Measurements from ENCODE around the gene EPN1. TPM values are rescaled to one million over a fixed set of nuclear protein-coding genes. Genes with fewer than 3 reads are reported as not detected.

Gene EPN1
- total and polyA plus RNA-seq, 7 donors: 22.8 to 162 (median 54.3) TPM

DNA sequence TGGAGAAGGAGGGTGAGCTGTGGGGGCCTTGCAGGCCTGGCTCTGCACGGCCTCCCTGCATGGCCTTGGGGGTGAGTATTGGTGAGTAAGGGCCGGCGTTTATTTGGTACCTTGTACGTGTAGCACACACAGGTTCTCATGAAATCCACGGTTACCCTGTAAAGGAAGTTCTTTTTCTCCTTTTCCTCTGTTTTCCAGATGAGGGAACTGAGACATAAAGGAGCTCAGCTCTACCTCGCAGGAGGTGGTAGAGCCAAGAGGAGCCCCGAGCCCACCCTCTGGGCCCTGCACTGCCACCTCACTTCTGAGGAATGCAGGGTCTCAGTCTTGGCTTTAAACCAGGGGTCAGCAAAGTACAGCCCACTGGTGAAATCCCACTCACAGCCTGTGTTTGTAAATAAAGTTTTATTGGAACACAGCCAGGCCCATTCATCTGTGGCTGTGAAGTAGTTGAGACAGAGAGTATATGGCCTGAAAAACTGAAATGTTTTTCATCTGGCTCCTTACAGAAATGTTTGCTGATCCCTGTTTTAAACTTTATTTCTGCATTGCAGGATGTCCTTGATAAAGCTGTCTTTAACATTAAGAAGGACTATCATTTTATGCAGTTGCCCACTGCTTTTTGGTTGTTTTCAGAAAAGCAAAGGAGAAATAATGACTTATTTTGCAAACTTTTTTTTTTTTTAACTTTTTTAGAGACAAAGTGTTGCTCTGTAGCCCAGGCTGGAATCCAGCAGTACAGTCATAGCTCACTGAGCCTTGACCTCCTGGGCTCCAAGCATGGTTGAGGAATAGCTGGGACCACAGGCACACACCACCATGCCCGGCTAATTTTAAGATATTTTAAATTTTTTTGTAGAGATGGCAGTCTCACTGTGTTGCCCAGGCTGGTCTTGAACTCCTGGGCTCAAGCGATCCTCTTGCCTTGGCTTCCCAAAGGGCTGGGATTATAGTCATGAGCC, 6.4 kb downstream of the EPN1 start:
- 87 to 93% methylated on average over 9 of the region's 9 CpGs for WGBS, 2 donors
- DNase-seq: no peak
- no peak overlapping the region for H3K27ac ChIP-seq
- H3K4me1 ChIP-seq: peaks cover 0 to 40% (median 21%) of the 10 kb centered on the region in 4 donors
- TF ChIP-seq, protein P1, sequence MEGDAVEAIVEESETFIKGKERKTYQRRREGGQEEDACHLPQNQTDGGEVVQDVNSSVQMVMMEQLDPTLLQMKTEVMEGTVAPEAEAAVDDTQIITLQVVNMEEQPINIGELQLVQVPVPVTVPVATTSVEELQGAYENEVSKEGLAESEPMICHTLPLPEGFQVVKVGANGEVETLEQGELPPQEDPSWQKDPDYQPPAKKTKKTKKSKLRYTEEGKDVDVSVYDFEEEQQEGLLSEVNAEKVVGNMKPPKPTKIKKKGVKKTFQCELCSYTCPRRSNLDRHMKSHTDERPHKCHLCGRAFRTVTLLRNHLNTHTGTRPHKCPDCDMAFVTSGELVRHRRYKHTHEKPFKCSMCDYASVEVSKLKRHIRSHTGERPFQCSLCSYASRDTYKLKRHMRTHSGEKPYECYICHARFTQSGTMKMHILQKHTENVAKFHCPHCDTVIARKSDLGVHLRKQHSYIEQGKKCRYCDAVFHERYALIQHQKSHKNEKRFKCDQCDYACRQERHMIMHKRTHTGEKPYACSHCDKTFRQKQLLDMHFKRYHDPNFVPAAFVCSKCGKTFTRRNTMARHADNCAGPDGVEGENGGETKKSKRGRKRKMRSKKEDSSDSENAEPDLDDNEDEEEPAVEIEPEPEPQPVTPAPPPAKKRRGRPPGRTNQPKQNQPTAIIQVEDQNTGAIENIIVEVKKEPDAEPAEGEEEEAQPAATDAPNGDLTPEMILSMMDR (IDR thresholded peaks at IDR 0.05): no peak
- TF ChIP-seq POLR2A (IDR thresholded peaks at IDR 0.05): no peak
- intact Hi-C loops (cut with DNase I): no loop called here
- H3K9me3 ChIP-seq: no peaks in the 10 kb centered on the region
- H3K4me3 ChIP-seq: no peak overlapping the region
- no peaks in the 10 kb centered on the region for H3K27me3 ChIP-seq
- peaks cover 10 to 66% (median 46%) of the 10 kb centered on the region in 4 donors for H3K36me3 ChIP-seq

DNA sequence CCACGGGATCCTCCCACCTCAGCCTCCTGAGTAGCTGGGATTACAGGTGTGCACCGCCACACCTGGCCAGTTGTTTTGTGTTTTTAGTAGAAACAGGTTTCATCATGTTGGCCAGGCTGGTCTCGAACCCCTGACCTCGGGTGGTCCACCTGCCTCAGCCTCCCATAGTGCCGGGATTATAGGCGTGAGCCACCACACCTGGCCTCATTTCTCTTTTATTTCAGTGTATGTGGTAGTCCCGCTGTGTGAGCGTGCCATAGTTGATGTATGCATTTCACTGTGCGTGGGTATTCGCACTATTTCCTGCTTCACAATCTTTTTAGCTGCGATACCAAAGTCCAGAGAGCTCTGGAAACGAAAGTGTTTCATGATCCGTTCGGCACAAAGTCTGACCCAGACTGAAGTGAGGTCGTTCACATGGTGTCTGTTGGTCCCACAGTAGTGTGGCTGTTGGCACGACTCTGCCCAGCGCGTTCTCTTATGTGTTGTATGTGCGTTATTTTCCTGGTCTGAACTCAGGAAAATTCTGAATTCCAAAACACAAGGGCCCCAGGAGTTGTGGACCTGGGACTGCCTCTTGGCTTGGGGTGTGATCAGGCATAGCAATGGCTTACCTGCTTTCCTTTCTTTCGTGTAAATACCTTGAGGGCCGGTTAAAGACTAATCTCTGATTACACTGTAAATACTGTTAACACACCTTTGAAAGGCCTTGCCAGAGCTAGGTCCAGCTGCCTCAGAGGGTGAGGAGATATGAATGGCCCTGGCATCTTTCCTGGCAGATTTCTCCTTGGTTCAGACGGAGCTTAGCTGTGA, 8.6 kb downstream of the EPN1 start:
- Histone ChIP-seq H3K4me3 (no peak overlapping the region), H3K9me3 (no peaks in the 10 kb centered on the region), H3K27me3 (no peaks in the 10 kb centered on the region), H3K36me3 (peaks cover 10 to 79% (median 47%) of the 10 kb centered on the region in 4 donors), H3K4me1 (peaks cover 0 to 25% (median 6%) of the 10 kb centered on the region in 4 donors), H3K27ac (no peak overlapping the region)
- intact Hi-C loops (cut with DNase I): no loop called here
- TF ChIP-seq, protein P1 (IDR thresholded peaks at IDR 0.05): no peak
- TF ChIP-seq POLR2AphosphoS5 (IDR thresholded peaks at IDR 0.05) (no peak), EP300 (IDR thresholded peaks at IDR 0.05) (no peak), POLR2A (IDR thresholded peaks at IDR 0.05) (no peak)
- 19 to 74% methylated on average over 22 of the region's 22 CpGs for WGBS, 2 donors
- no peak for DNase-seq

DNA sequence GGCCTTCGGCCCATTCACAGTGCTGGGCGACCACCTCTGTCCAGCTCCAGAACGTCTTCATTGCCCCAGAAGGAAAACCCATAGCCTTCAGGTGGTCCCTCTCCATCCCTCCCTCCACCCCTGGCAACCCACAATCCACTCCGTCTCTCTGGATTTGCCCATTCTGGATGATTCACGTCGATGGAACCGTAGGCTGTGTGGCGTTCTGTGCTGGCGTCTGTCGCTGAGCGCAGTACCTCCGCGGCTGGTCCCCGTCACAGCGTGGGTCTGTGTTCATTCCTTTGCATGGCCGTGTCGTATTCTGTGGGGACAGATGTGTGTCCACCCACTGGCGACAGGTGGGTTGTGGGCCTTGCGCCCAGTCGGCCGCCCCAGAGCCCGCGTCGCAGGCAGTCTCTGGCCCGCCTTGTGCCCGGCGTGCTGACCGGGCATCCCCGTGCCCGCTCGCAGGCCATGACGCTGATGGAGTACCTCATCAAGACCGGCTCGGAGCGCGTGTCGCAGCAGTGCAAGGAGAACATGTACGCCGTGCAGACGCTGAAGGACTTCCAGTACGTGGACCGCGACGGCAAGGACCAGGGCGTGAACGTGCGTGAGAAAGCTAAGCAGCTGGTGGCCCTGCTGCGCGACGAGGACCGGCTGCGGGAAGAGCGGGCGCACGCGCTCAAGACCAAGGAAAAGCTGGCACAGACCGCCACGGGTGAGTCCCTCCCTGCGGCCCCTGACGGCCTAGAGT, 10.1 kb downstream of the EPN1 start:
- H3K4me1 ChIP-seq: peaks cover 0 to 14% (median 0%) of the 10 kb centered on the region in 4 donors
- DNase-seq: no peak
- TF ChIP-seq EP300 (IDR thresholded peaks at IDR 0.05) (no peak), POLR2AphosphoS5 (IDR thresholded peaks at IDR 0.05) (no peak), POLR2A (IDR thresholded peaks at IDR 0.05) (no peak)
- TF ChIP-seq, protein P1 (IDR thresholded peaks at IDR 0.05): no peak
- no peaks in the 10 kb centered on the region for H3K27me3 ChIP-seq
- 92 to 96% methylated on average over 60 of the region's 60 CpGs for WGBS, 2 donors
- no peak overlapping the region for H3K4me3 ChIP-seq
- intact Hi-C loops (cut with DNase I): no loop called here
- H3K27ac ChIP-seq: no peak overlapping the region
- H3K36me3 ChIP-seq: peaks cover 20 to 79% (median 43%) of the 10 kb centered on the region in 4 donors
- no peaks in the 10 kb centered on the region for H3K9me3 ChIP-seq

DNA sequence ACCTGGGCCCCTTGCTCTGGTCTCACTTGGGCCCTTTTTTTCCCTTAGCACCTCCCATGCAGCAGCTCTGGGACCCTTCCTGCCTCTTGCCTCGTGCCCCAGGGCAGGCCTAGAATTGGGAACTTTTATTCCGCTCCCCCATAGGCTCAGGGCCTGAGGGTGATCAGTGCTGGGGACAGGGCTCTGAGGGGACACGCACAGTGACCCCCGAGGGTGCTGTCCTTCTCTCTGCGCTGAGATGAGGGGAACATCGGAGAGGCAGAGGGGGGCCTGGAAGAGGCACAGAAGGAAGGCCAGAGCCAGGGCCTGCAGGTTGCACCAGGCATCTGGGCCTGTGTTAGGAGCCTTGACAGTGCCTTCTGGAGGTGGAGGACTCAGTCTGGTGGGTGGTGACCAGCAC, 10.8 kb downstream of the EPN1 start:
- H3K4me3 ChIP-seq: no peak overlapping the region
- H3K9me3 ChIP-seq: no peaks in the 10 kb centered on the region
- no peaks in the 10 kb centered on the region for H3K27me3 ChIP-seq
- TF ChIP-seq POLR2AphosphoS5 (IDR thresholded peaks at IDR 0.05) (no peak), EP300 (IDR thresholded peaks at IDR 0.05) (no peak), POLR2A (IDR thresholded peaks at IDR 0.05) (no peak)
- TF ChIP-seq, protein P1 (IDR thresholded peaks at IDR 0.05): no peak
- no peak overlapping the region for H3K27ac ChIP-seq
- peaks cover 23 to 79% (median 45%) of the 10 kb centered on the region in 4 donors for H3K36me3 ChIP-seq
- intact Hi-C loops (cut with DNase I): no loop called here
- 86 to 94% methylated on average over 6 of the region's 6 CpGs for WGBS, 2 donors
- no peak for DNase-seq
- peaks cover 0 to 7% (median 0%) of the 10 kb centered on the region in 4 donors for H3K4me1 ChIP-seq
